Adipocyte (in vitro differentiated cells): ENCODE measurements around the gene STMN3.
A peak's percentile ranks its signal among the peaks of the same experiment; 100 is the strongest.
"Not testable (repeated sequence)": the region's sequence is repeated elsewhere in the genome, so short reads cannot be mapped to it uniquely, and the experiment has no call there.

Experiments used
- DNase-seq: peaks from one replicate; pipeline ENCODE4 v3.0.0-alpha.2; 2015; ENCODE audit warnings: low read depth
- H3K27me3 ChIP-seq: replicated peaks from 2 replicates; pipeline ENCODE4 v1.7.0; 2013; ENCODE audit warnings: mild to moderate bottlenecking, low read length, moderate library complexity; ENCODE audit not compliant: control insufficient read depth, insufficient read depth
- H3K36me3 ChIP-seq: 2 replicates; pipeline ENCODE4 v1.7.0; 2013; ENCODE audit warnings: low read length, mild to moderate bottlenecking, moderate library complexity; ENCODE audit not compliant: control insufficient read depth, insufficient read depth, severe bottlenecking
- H3K4me1 ChIP-seq: 2 replicates; pipeline ENCODE4 v1.7.0; 2013; ENCODE audit warnings: mild to moderate bottlenecking, low read length, moderate library complexity; ENCODE audit not compliant: control insufficient read depth, insufficient read depth
- H3K4me3 ChIP-seq: 2 replicates; pipeline ENCODE4 v1.7.0; 2013; ENCODE audit warnings: mild to moderate bottlenecking, low read length, moderate library complexity
- H3K9ac ChIP-seq: 2 replicates; pipeline ENCODE4 v1.7.0; 2013; ENCODE audit warnings: mild to moderate bottlenecking, low read length, moderate library complexity
- H3K9me3 ChIP-seq: 2 replicates; pipeline ENCODE4 v1.7.0; 2013; ENCODE audit warnings: mild to moderate bottlenecking, low read length, moderate library complexity; ENCODE audit not compliant: control insufficient read depth

The STMN3 gene

DNA sequence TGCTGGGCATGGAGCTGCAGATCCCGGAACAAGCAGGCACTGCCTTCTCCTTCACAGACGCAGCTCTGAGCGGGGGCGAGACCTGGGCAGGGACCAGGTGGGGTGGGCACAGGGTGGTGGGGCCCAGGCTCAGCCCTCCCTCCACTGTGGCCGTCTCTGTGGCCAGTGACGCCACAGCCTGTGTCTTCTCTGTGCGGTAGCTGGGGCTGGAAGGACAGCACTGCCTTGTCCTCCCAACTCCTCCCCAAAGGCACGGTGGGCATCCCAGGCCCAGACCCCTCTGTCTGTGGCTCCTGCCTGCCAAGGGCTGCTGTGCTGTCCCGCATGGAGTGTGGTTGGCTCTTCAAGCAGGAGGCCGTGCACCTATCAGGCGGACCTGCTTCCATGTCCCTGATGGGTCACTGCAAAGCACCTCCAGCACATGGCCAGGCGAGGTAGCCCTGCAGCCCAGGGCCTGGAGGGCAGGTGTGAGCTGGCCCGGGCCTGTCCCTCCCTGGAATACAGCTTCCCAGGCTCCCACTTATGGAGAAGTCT, 28.5 kb upstream of the STMN3 start:
- no peak for DNase-seq
- Histone ChIP-seq H3K4me1 (peaks cover 26% of the 10 kb centered on the region), H3K27me3 (no peaks in the 10 kb centered on the region), H3K36me3 (peaks cover 18% of the 10 kb centered on the region), H3K9me3 (no peaks in the 10 kb centered on the region), H3K9ac (peak overlapping the region; percentile 49), H3K4me3 (no peak overlapping the region)

DNA sequence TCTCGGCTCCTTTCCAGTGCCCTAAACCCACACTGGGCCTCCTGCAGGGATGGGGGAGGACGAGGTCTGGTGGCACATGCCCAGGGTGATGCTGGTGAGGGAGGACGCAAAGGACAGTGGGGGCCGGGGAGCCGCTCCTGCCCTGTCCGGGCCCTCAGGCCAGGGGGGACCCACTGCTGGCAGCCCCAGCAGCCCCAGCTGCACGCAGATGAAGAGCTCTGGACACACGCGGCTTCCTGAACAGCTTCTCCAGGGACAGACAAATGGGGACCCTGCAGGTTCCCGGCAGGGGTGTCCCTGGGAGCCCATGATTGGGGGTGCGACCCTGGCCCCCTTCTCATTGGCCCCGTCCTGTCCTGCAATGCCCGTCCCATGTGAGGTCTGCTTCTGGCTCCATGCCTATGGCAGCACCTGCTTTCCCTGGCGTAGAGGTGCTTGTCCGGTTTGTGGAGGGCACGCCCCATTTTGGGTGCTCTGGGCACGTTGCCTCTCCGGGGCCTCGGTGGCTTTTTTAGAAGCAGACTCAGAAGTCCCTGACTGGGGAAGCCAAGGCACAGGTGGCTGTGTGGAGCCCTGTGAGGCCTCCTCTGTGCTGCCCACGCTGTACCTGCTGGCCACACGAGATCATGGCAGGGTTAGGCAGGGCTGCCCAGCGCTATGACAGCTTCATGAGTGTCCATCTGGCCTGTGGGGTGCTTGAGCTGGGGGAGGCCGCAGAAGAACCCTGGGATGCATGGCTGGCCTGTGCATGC, 27.8 kb upstream of the STMN3 start:
- no peaks in the 10 kb centered on the region for H3K9me3 ChIP-seq
- peaks cover 23% of the 10 kb centered on the region for H3K36me3 ChIP-seq
- H3K4me3 ChIP-seq: no peak overlapping the region
- no peaks in the 10 kb centered on the region for H3K27me3 ChIP-seq
- DNase-seq: no peak
- H3K9ac ChIP-seq: no peak overlapping the region
- H3K4me1 ChIP-seq: peaks cover 20% of the 10 kb centered on the region

DNA sequence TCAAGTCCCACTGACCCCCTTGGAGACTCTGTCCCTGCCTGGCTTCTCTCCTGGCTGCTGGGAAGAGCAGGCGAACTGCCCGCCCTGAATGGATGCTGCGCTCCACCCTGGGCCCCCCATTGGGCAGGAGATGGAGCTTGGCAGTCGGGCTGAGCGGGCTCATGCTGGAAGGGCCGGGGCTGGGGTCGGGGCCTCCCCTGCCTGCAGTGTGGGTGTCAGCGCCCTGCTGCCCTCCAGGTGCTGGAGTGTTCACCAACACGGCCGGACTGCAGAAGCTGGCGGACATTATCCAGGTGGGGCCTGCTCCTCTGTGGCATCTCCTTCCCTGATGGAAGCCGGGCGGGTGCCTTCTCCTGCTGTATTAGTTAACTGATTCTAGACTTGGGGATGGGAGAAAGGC, 27.2 kb upstream of the STMN3 start:
- Histone ChIP-seq H3K4me3 (no peak overlapping the region), H3K9me3 (no peaks in the 10 kb centered on the region), H3K9ac (no peak overlapping the region), H3K27me3 (no peaks in the 10 kb centered on the region), H3K36me3 (peaks cover 28% of the 10 kb centered on the region), H3K4me1 (peaks cover 17% of the 10 kb centered on the region)
- no peak for DNase-seq

DNA sequence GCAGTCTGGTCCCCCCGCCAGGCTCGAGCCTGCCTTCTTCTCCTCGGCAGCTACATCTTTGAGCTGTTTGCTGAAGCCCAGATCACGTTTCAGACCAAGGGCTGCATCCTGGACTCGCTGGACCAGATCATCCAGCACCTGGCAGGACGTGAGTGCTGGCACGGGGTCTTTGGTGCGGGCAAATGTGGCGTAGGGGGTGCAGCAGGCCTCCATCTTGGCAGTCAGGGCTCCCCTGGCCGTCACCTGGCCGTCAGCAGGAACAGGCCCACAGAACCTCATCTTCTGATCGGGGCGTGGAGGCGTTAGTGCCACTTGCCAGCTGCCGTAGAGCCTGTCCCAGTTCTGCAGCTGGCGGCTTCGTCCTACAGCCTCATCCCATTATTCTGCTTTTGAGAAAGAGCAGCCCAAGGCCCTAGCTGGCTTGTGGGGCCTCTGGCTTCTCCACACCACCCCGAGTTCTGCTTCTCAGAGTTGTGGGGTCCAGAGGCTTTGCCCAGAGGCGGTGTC, 26.6 kb upstream of the STMN3 start:
- peaks cover 32% of the 10 kb centered on the region for H3K36me3 ChIP-seq
- peaks cover 17% of the 10 kb centered on the region for H3K4me1 ChIP-seq

DNA sequence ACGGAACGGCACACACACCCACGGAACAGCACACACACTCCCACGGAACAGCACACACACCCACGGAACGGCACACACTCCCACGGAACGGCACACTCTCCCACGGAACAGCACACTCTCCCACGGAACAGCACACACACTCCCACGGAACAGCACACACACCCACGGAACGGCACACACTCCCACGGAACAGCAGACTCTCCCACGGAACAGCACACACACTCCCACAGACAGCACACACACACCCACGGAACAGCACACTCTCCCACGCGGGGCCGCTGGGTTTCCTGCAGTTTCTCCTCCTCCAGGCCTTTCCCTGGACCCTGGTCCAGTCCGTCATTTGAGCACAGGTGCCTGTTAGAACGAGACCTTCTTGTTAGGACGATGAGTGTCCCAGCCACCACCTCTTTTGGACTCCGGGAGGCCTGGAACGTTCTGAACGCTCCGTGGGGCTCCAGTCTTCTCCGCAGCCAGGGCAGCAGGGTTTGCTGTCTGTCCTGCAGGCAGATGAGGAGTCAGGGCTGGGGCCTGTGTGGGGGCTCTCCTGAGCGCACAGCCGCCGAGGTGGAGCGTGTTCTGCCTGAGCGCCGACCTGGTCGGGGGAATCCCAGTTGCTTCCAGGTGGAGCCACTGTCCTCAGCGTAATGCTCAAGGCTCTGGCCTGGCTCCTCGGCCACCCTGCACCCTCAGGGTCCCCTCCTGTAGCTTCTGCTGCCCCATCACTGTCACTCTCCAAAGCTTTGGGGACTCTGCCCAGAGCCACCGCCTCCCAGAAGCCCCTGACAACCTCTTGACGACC, 25.6 kb upstream of the STMN3 start:
- no peak overlapping the region for H3K9ac ChIP-seq
- no peak for DNase-seq
- no peaks in the 10 kb centered on the region for H3K9me3 ChIP-seq
- no peak overlapping the region for H3K4me3 ChIP-seq
- no peaks in the 10 kb centered on the region for H3K27me3 ChIP-seq
- H3K4me1 ChIP-seq: peaks cover 17% of the 10 kb centered on the region
- H3K36me3 ChIP-seq: peaks cover 42% of the 10 kb centered on the region

More for the DNA sequence above, 26.6 kb upstream of the STMN3 start:
- Histone ChIP-seq H3K9me3 (no peaks in the 10 kb centered on the region), H3K4me3 (no peak overlapping the region), H3K27me3 (no peaks in the 10 kb centered on the region), H3K9ac (no peak overlapping the region)
- no peak for DNase-seq

DNA sequence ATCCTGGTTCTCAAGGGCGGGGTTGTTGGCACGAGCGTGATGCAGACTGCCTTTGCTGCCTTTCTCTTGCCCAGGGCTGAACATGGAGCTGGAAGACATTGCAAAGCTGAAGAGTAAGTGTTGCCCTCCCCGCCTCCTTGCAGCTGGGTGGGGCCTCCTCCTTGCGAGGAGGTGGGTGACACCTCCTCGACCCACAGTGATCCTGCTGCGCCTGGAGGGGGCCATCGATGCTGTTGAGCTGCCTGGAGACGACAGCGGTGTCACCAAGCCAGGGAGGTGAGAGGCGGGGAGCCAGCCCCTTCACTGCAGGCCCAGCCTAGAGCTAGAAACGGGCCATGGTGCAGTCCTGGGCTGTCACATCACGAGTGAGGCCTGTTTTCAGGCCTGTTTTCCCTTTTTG, 24.8 kb upstream of the STMN3 start:
- H3K36me3 ChIP-seq: peaks cover 45% of the 10 kb centered on the region
- H3K9ac ChIP-seq: no peak overlapping the region
- H3K4me3 ChIP-seq: no peak overlapping the region
- peaks cover 14% of the 10 kb centered on the region for H3K4me1 ChIP-seq
- DNase-seq: no peak
- no peaks in the 10 kb centered on the region for H3K9me3 ChIP-seq
- no peaks in the 10 kb centered on the region for H3K27me3 ChIP-seq

DNA sequence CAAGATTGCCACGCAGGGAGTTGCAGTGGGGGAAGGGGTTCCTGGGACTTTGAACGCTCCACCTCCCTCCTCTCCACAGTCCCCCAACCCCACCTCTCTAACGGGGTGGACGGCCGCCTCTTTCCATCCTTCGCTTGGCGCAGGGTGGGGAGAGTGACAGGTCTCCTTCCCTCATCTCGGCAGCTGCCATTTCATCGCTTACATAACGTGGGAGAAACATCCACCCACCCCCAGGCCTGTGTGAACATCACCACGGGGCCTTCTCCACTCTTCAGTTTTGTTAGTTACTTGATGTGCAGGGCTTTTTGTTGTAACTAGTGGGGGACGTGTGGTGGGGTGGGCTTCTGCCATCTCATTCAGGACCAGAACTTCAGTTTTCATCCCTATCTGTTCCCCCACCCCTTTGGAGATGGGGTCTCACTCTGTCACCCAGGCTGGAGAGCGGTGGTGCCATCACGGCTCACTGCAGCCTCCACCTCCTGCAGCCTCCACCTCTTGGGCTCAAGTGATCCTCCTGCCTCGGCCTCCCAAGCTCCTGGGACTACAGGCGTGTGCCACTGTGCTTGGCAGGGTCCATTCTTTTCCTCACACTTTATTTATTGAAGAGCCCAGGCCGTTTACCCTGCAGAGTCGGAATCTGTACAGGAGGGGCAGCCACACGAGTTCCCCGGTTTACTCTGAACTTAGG, 22.6 kb upstream of the STMN3 start:
- Histone ChIP-seq H3K9me3 (no peaks in the 10 kb centered on the region), H3K9ac (no peak overlapping the region), H3K4me3 (no peak overlapping the region), H3K27me3 (no peaks in the 10 kb centered on the region), H3K36me3 (peaks cover 52% of the 10 kb centered on the region), H3K4me1 (no peaks in the 10 kb centered on the region)
- DNase-seq: no peak

DNA sequence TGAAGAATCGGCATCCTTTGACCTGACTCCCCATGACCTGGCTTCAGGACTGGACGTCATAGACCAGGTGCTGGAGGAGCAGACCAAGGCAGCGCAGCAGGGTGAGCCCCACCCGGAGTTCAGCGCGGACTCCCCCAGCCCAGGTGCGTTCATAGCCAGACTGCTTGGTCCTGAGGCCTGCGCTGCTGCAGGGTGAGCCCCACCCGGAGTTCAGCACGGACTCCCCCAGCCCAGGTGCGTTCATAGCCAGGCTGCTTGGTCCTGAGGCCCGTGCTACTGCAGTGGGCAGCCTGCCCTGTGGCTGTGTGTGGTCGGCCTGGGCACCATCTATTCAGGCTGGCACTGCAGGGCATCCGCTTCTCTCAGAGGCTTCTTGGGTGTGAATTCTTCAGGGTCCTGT, 20.7 kb upstream of the STMN3 start:
- no peaks in the 10 kb centered on the region for H3K27me3 ChIP-seq
- no peak overlapping the region for H3K9ac ChIP-seq
- H3K4me3 ChIP-seq: no peak overlapping the region
- H3K9me3 ChIP-seq: no peaks in the 10 kb centered on the region
- no peaks in the 10 kb centered on the region for H3K4me1 ChIP-seq
- no peak for DNase-seq
- peaks cover 53% of the 10 kb centered on the region for H3K36me3 ChIP-seq

DNA sequence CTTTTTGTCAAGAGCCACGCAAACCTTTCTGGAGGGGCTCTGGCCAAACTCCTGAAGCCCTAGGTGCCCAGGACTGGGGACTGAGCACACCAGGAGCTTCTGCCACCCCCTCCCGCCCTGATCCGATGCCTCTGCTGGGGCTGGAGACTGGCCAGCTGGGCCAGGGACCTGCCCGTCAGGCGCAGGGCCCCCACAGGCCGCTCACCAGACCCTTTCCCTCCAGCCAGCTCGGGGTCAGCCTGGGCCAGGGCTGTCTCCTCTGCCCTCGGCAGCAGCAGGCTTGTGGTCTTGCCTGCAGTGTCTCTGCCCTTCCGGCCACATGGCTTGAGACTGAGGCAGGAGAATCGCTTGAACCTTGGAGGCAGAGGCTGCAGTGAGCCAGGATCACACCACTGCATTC, 19.4 kb upstream of the STMN3 start:
- Histone ChIP-seq H3K27me3 (no peaks in the 10 kb centered on the region), H3K9ac (no peak overlapping the region), H3K9me3 (no peaks in the 10 kb centered on the region), H3K36me3 (peaks cover 59% of the 10 kb centered on the region), H3K4me1 (no peaks in the 10 kb centered on the region), H3K4me3 (no peak overlapping the region)
- no peak for DNase-seq

DNA sequence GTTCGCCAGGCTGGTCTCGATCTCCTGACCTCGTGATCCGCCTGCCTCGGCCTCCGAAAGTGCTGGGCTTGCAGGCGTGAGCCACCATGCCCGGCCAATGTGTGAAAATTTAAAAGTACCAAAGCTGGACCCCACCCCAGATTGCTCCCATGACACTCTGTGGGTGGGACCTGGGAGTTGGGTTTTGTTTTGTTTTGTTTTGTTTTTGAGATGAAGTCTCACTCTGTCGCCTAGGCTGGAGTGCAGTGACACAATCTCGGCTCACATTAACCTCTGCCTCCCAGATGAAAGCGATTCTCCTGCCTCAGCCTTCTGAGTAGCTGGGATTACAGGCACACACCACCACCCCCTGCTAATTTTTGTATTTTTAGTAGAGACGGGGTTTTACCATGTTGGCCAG, 18.5 kb upstream of the STMN3 start:
- H3K36me3 ChIP-seq: peaks cover 60% of the 10 kb centered on the region
- not testable (repeated sequence) for H3K4me3 ChIP-seq, H3K4me1 ChIP-seq, H3K9me3 ChIP-seq, DNase-seq, H3K9ac ChIP-seq, H3K27me3 ChIP-seq

DNA sequence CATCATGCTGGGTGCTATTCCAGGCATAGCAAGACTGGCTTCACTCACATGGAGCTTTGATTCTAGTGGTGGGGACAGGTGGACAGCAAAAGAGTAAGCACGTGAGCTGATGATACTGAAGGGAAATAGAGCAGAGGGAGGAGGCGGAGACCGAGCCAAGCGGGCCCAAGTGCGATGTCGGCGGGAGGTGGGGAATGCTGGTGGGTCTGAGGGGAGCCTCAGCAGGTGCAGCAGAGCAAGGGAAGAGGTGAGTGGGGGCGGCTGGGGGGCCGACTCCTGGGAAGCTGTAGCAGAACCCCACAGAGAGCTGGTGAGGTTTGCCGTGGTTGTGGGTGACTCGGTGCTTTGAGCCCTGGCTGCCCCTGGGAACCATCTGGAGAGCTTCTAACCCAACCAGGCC, 15.1 kb upstream of the STMN3 start:
- Histone ChIP-seq H3K36me3 (peaks cover 44% of the 10 kb centered on the region), H3K4me3 (no peak overlapping the region)

More for the DNA sequence above, 15.1 kb upstream of the STMN3 start:
- Histone ChIP-seq H3K9ac (no peak overlapping the region), H3K4me1 (no peaks in the 10 kb centered on the region), H3K9me3 (no peaks in the 10 kb centered on the region), H3K27me3 (no peaks in the 10 kb centered on the region)
- no peak for DNase-seq
